GM08714 (cell line): ENCODE data around the gene NME7.

Source experiments
- H3K4me3 ChIP-seq: fragments of 200-500 bp; sonication (Bioruptor generic); 2 replicates; pipeline ENCODE4 v1.5.1; 2014; ENCODE audit warnings: mild to moderate bottlenecking, low read length, inconsistent platforms
- ZNF274 ChIP-seq: IDR thresholded peaks from 2 replicates; pipeline ENCODE4 v1.6.1; 2012; ENCODE audit warnings: mild to moderate bottlenecking, low read depth, low read length

NME7 gene

GRCh38 chr1:169086603-169087455 lies 280.8 kb downstream of the NME7 start:
- TF ChIP-seq ZNF274, result no peak
- no peak overlapping the region for H3K4me3 ChIP-seq

- no peak for TF ChIP-seq ZNF274
Observed at GRCh38 chr1:169085911-169086310, 281.7 kb downstream of the NME7 start.

More at GRCh38 chr1:169085911-169086310, 281.7 kb downstream of the NME7 start:
- H3K4me3 ChIP-seq, result no peak overlapping the region
